IMR-90 (cell line): ENCODE measurements around the gene AFF2. TPM values are rescaled to one million over a fixed set of nuclear protein-coding genes. Genes with fewer than 3 reads are reported as not detected.

Experiments used
- ATAC-seq: fragments of 200-7000 bp; cut with Tn5 transposase; 2 replicates; pipeline ENCODE4 v1.9.1; 2020; ENCODE audit warnings: low read depth, mild to moderate bottlenecking, moderate library complexity
- BruUV-seq: library from RNA; stranded (reverse); fragments of 400-500 nt; replicated peaks from 2 replicates; lab custom pipeline; 2021; lab: Mats Ljungman, UMichigan
- CTCF ChIA-PET: fragments of 300-600 bp; formaldehyde crosslinking; extraction: SDS; loops from one replicate; lab custom pipeline; 2021; ENCODE audit warnings: antibody characterized with exemption; lab: Yijun Ruan, JAX
- POLR2A ChIA-PET: fragments of 300-600 bp; sonication (Branson Sonifier 250); formaldehyde crosslinking; loops from one replicate; lab custom pipeline; 2022; ENCODE audit warnings: antibody characterized with exemption; ENCODE audit not compliant: unreplicated experiment; lab: Charles Lee
- DNase-seq: peaks from one replicate; pipeline ENCODE4 v3.0.0; 2013
- H2AFZ ChIP-seq: replicated peaks from 2 replicates; pipeline ENCODE3; 2013; ENCODE audit warnings: low read length, mild to moderate bottlenecking; ENCODE audit not compliant: poor library complexity
- H2AK5ac ChIP-seq: 2 replicates; pipeline ENCODE4 v1.6.1; 2013; ENCODE audit warnings: low read depth, low read length, inconsistent platforms
- H2AK9ac ChIP-seq: replicated peaks from 2 replicates; pipeline ENCODE3; 2013; ENCODE audit warnings: mild to moderate bottlenecking, low read depth, low read length, moderate library complexity; ENCODE audit not compliant: poor library complexity
- H2BK120ac ChIP-seq: 2 replicates; pipeline ENCODE4 v1.6.1; 2013; ENCODE audit warnings: low read depth, low read length, inconsistent platforms
- H2BK15ac ChIP-seq: 3 replicates; pipeline ENCODE4 v1.6.1; 2013; ENCODE audit warnings: low read depth, low read length, inconsistent platforms
- H2BK20ac ChIP-seq: 2 replicates; pipeline ENCODE4 v1.6.1; 2013; ENCODE audit warnings: low read depth, mild to moderate bottlenecking, inconsistent platforms, low read length, moderate library complexity
- H2BK5ac ChIP-seq: 2 replicates; pipeline ENCODE4 v1.6.1; 2013; ENCODE audit warnings: mild to moderate bottlenecking, low read depth, low read length, inconsistent platforms; ENCODE audit not compliant: poor library complexity, severe bottlenecking
- H3K14ac ChIP-seq: replicated peaks from 2 replicates; pipeline ENCODE4 v1.6.1; 2013; ENCODE audit warnings: low read depth, low read length, inconsistent platforms
- H3K18ac ChIP-seq: 2 replicates; pipeline ENCODE4 v1.6.1; 2013; ENCODE audit warnings: low read depth, low read length, control low read depth
- H3K23ac ChIP-seq: 2 replicates; pipeline ENCODE4 v1.6.1; 2013; ENCODE audit warnings: low read depth, low read length, inconsistent platforms
- H3K27ac ChIP-seq: 2 replicates; pipeline ENCODE4 v1.5.1; 2013; ENCODE audit warnings: mild to moderate bottlenecking, control low read depth, low read length; ENCODE audit not compliant: insufficient read depth
- H3K27me3 ChIP-seq: 2 replicates; pipeline ENCODE4 v1.6.1; 2013; ENCODE audit warnings: low read length; ENCODE audit not compliant: control insufficient read depth, insufficient read depth
- H3K36me3 ChIP-seq: 2 replicates; pipeline ENCODE4 v1.6.1; 2013; ENCODE audit warnings: low read length, mixed read lengths; ENCODE audit not compliant: control insufficient read depth, insufficient read depth
- H3K4ac ChIP-seq: 2 replicates; pipeline ENCODE4 v1.6.1; 2013; ENCODE audit warnings: low read depth, low read length, inconsistent platforms
- H3K4me1 ChIP-seq: 2 replicates; pipeline ENCODE4 v1.6.1; 2013; ENCODE audit warnings: low read length, mixed read lengths; ENCODE audit not compliant: control insufficient read depth, insufficient read depth
- H3K4me2 ChIP-seq: 2 replicates; pipeline ENCODE4 v1.6.1; 2013; ENCODE audit warnings: low read depth, mild to moderate bottlenecking, control low read depth, low read length, moderate library complexity
- H3K4me3 ChIP-seq: 2 replicates; pipeline ENCODE4 v1.5.1; 2013; ENCODE audit warnings: low read depth, mild to moderate bottlenecking, control low read depth, low read length, moderate library complexity; ENCODE audit not compliant: insufficient read depth
- H3K56ac ChIP-seq: 2 replicates; pipeline ENCODE4 v1.6.1; 2013; ENCODE audit warnings: low read length, inconsistent platforms; ENCODE audit not compliant: insufficient read depth; ENCODE audit errors: extremely low read depth
- H3K79me1 ChIP-seq, 2 experiments: 2 replicates each; pipeline ENCODE4 v1.6.1; 2013; ENCODE audit warnings: low read length in 2 of 2, inconsistent platforms in 1 of 2, low read depth in 1 of 2
- H3K9ac ChIP-seq: 2 replicates; pipeline ENCODE4 v1.6.1; 2013; ENCODE audit warnings: low read depth, low read length, control low read depth
- H3K9me1 ChIP-seq: 2 replicates; pipeline ENCODE4 v1.6.1; 2013; ENCODE audit warnings: low read length, inconsistent platforms; ENCODE audit not compliant: insufficient read depth
- H3K9me3 ChIP-seq: 2 replicates; pipeline ENCODE4 v1.6.1; 2013; ENCODE audit warnings: low read length; ENCODE audit not compliant: control insufficient read depth, insufficient read depth
- H4K20me1 ChIP-seq: 2 replicates; pipeline ENCODE4 v1.6.1; 2013; ENCODE audit warnings: low read length, inconsistent platforms; ENCODE audit not compliant: insufficient read depth
- H4K5ac ChIP-seq: 2 replicates; pipeline ENCODE4 v1.6.1; 2013; ENCODE audit warnings: mild to moderate bottlenecking, low read depth, low read length, control low read depth
- H4K8ac ChIP-seq, 2 experiments: 2 replicates each; pipeline ENCODE4 v1.6.1; 2013; ENCODE audit warnings: low read depth in 2 of 2, low read length in 2 of 2, control low read depth in 1 of 2, inconsistent platforms in 1 of 2
- H4K91ac ChIP-seq: 2 replicates; pipeline ENCODE4 v1.6.1; 2013; ENCODE audit warnings: low read depth, low read length, inconsistent platforms; ENCODE audit not compliant: insufficient read depth
- CEBPB ChIP-seq: IDR thresholded peaks from 2 replicates; pipeline ENCODE4 v1.6.1; 2012; ENCODE audit warnings: low read depth, low read length, improper control_type of control experiment
- MAFK ChIP-seq: IDR thresholded peaks from 2 replicates; pipeline ENCODE4 v1.6.1; 2012; ENCODE audit warnings: low read depth, low read length, improper control_type of control experiment
- NFE2L2 ChIP-seq: fragments of 150-350 bp; IDR thresholded peaks from 2 replicates; pipeline ENCODE4 v1.6.1; 2016; ENCODE audit warnings: low read depth, mild to moderate bottlenecking, low read length
- RCOR1 ChIP-seq: IDR thresholded peaks from 2 replicates; pipeline ENCODE4 v1.6.1; 2012; ENCODE audit warnings: mild to moderate bottlenecking, low read length, improper control_type of control experiment; ENCODE audit not compliant: insufficient replicate concordance
- RFX5 ChIP-seq: IDR thresholded peaks from 2 replicates; pipeline ENCODE4 v1.8.0; 2012; ENCODE audit warnings: low read depth, mild to moderate bottlenecking, low read length, moderate library complexity
- WGBS, 2 experiments: methylation state at CpG; one replicate each; pipeline versions ENCODE4 v1.1.5 to v1.1.7; 2013; ENCODE audit warnings: missing lambda C conversion rate in 2 of 2; ENCODE audit not compliant: insufficient read length in 1 of 2; ENCODE audit errors: extremely low coverage in 2 of 2; 5-methylcytosine and 5-hydroxymethylcytosine counted together
- dilution Hi-C: fragments of 300-500 bp; cut with HindIII; formaldehyde crosslinking; loops from one replicate; pipeline ENCODE4 v1.14.3; 2018; ENCODE audit warnings: low sequenced_read_pairs; ENCODE audit not compliant: unreplicated experiment
- in situ Hi-C: fragments of 300-500 bp; cut with MboI; formaldehyde crosslinking; loops from 3 replicates; pipeline ENCODE4 v1.14.3; 2019; ENCODE audit warnings: low sequenced_read_pairs, inconsistent platforms, mixed read lengths
- intact Hi-C: fragments of 100-400 bp; cut with micrococcal nuclease; formaldehyde crosslinking; loops from 2 replicates; pipeline ENCODE4 v1.10.0; 2022
- polyA plus RNA-seq, 3 experiments: library from polyadenylated mRNA; depleted of rRNA; stranded (reverse); fragments of >200 nt; gene quantifications; 2 replicates each; pipeline ENCODE4 v1.2.3, GENCODE V29; 2012; ENCODE audit warnings: low replicate concordance in 1 of 3
- total RNA-seq: library from RNA; depleted of rRNA; stranded (reverse); fragments of >200 nt; gene quantifications from 2 replicates; pipeline ENCODE4 v1.2.3, GENCODE V29; 2012

AFF2 gene
- total and polyA plus RNA-seq, 2 of the 4 experiments (the other 2 are of a cell fraction): 0.15 to 0.72 TPM

GRCh38 chrX:148568763-148569162, 68.3 kb downstream of the AFF2 start:
- H2BK5ac ChIP-seq: no peak overlapping the region
- no CpG with 5 or more reads among the region's 2 CpGs for WGBS, 2 experiments
- dilution Hi-C loops (no loop called here), intact Hi-C loops (no loop called here), in situ Hi-C loops (no loop called here)
- no peak overlapping the region for H3K4me3 ChIP-seq
- CTCF ChIA-PET: no interaction called here
- no peak overlapping the region for H3K23ac ChIP-seq
- H2BK20ac ChIP-seq: no peak overlapping the region
- no peak overlapping the region for H2BK120ac ChIP-seq
- H4K91ac ChIP-seq: no peak overlapping the region
- no peaks in the 10 kb centered on the region for H3K36me3 ChIP-seq
- no peaks in the 10 kb centered on the region for H3K9me3 ChIP-seq
- no peak overlapping the region for H3K27ac ChIP-seq
- H3K18ac ChIP-seq: no peak overlapping the region
- no peak overlapping the region for H2AK9ac ChIP-seq
- H2AK5ac ChIP-seq: no peak overlapping the region
- H4K5ac ChIP-seq: no peak overlapping the region
- TF ChIP-seq RCOR1 (no peak), MAFK (no peak), RFX5 (no peak), NFE2L2 (no peak), CEBPB (0 out of 2 replicates have a peak, but pooled peaks have one; percentile 26)
- H2AFZ ChIP-seq: no peak overlapping the region
- H4K20me1 ChIP-seq: no peaks in the 10 kb centered on the region
- no peaks in the 10 kb centered on the region for H3K9me1 ChIP-seq
- H3K4me1 ChIP-seq: no peaks in the 10 kb centered on the region
- no peak overlapping the region for H3K14ac ChIP-seq
- H3K4ac ChIP-seq: no peak overlapping the region
- BruUV-seq: no TSS peak
- no peak for ATAC-seq
- no peak overlapping the region for H4K8ac ChIP-seq
- no peak for DNase-seq
- H3K56ac ChIP-seq: no peak overlapping the region
- no peaks in the 10 kb centered on the region for H3K27me3 ChIP-seq
- no peaks in the 10 kb centered on the region for H3K79me1 ChIP-seq
- no peak overlapping the region for H2BK15ac ChIP-seq
- POLR2A ChIA-PET: no interaction called here
- H3K9ac ChIP-seq: no peak overlapping the region
- no peak overlapping the region for H3K4me2 ChIP-seq
